HG02678 (cell line): ENCODE results near the gene ANO7.

Experiments
- ATAC-seq: cut with Tn5 transposase; IDR thresholded peaks from one replicate; pipeline ENCODE4 v1.9.1; 2021; ENCODE audit warnings: mild to moderate bottlenecking, moderate library complexity; ENCODE audit not compliant: unreplicated experiment

ANO7 gene

DNA sequence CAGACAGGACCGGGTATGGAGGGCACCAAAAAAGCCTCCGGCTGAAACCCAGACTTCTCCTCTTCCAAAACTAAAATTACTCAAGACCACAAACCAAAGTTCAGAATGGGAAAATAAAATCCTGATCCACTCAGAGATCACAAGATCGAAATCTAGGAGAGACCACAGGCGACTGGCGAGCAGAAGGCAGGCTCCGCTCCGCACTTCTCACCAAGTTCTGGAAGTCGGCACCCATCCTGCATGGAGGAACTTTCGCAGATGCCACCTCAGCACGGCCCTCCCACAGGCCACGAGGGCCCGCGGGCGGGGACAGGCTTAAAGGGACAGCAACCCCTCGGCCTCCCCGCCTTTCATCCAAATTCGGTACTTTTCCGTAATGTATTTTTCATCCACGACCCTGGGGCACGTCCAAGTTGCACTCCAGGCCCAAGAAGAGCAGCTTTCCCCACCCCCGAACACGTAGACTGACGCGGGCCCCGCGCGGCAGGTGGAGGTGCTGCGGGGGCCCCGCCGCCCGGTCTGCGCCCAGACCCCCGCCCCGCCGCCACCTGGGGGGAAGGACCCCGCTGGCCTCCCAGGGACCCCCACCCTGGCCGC, 83.3 kb downstream of the ANO7 start:
- peak; percentile 45 for ATAC-seq

DNA sequence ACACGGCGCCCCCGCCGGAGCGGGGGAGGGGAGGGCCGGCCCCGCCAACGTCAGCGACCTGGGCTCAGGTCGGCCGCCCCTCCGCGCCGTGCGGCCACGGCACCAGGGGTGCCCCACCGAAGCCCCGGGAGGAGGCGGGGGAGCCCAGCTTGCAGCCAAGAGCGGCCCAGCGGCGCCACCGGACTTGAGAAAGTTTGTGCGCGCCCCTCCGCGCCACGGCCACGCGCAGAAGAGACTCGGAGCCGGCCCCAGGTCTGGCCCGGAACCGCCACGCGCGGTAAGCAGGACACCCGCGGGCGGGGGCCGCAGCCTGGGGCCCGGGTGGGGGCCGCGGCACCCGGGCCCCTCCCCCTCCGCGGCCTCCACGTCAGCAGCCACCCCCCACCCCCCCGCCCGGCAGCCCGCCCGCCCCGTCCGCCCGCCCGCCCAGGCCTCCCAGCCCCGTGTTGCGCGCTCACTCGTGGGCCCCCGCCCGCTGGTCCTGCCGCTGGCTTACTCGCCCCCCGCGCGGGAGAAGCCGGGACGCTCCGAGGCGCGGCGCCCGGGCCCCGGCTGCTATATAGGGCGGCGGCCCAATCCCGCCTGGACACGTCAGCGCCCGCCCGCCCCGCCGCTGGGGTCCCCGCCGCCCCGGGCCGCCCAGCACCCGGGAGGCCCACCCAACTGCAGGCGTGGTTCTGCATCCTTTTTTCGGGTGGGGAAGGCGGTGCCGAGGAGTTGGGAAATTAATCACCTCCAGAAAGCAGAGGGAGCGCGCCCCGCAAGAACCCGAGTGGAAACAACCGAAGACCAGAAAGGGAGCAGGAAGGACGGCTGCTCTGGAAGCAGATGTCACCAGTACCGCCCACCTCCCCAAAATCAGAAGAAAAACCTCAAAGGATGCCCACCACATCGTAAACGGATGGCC, 84.1 kb downstream of the ANO7 start:
- peak; percentile 58 for ATAC-seq

DNA sequence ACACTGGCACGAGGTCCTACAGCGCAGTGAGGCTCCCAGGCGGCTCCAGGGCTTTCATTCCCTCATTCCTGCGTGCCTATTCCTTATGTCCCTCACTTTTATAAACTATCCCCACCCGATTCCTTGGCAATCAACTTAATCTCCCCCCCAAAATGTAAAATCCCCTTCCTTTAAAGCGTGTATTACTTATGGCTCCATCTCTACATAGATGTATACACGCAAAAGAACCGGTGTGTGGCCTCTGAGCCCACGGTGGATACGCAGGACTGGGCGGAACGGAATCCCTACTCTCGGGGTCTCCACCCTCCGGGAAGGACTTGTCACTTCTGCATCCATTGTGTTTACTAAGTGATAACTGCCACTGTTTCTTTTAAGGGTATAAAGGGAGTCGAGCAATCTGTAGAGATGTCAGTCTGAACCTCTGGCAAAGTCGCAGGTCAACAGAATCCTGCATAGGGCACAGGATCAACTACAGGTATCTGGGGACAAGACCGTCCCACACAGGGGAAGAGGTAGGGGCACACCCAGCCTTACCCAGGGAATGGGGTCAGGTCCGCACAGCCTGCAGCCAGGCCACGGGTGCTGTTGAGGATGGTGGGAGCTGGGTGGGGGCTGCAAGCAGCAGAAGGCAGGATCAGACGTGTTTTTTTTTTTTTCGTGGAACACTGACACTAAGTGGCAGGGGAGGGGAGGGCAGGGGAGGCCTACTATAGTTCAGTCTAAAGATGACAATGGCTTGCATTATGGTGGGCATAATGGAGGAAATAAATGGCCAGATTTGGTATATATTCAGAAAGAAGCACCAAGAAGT, 84.9 kb downstream of the ANO7 start:
- no peak for ATAC-seq

DNA sequence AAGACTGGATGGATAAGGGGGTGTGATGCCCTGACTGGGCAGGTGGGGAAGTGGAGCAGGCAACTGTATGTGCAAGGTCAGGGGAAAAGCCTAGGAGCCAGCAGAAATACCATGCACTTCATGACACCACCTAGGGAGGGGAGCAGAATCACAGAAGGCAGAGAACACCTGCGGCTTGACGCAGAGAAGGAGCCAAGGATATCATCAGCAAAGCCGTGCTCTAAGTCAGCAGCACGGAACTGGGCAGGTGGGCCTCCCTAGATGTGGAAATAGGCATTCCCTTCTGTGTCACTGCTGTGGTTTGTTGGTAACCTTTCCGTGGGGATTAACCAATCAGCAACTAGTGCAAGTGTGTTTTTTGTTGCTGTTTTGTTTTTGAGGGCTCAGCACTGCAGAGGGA, 85.7 kb downstream of the ANO7 start:
- no peak for ATAC-seq
